ENCODE results near the gene NIPAL3.

- no peak for TF ChIP-seq EZH2 (IDR thresholded peaks at IDR 0.05; ENCODE audit: borderline replicate concordance, low read depth, low read length, poor library complexity, severe bottlenecking)
- TF ChIP-seq, protein P1, sequence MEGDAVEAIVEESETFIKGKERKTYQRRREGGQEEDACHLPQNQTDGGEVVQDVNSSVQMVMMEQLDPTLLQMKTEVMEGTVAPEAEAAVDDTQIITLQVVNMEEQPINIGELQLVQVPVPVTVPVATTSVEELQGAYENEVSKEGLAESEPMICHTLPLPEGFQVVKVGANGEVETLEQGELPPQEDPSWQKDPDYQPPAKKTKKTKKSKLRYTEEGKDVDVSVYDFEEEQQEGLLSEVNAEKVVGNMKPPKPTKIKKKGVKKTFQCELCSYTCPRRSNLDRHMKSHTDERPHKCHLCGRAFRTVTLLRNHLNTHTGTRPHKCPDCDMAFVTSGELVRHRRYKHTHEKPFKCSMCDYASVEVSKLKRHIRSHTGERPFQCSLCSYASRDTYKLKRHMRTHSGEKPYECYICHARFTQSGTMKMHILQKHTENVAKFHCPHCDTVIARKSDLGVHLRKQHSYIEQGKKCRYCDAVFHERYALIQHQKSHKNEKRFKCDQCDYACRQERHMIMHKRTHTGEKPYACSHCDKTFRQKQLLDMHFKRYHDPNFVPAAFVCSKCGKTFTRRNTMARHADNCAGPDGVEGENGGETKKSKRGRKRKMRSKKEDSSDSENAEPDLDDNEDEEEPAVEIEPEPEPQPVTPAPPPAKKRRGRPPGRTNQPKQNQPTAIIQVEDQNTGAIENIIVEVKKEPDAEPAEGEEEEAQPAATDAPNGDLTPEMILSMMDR (conservative IDR thresholded peaks at IDR 0.05; ENCODE audit: low read depth, low read length): no peak
Measured at GRCh38 chr1:24465099-24465498, 49.5 kb downstream of the NIPAL3 start.
